ENCODE measurements around the gene AGRN. TPM values are rescaled to one million over a fixed set of nuclear protein-coding genes. Genes with fewer than 3 reads are reported as not detected.

Gene AGRN
- total and polyA plus RNA-seq, 8 donors: 96.8 to 208 (median 149) TPM

GRCh38 chr1:1052003-1052840, 32.3 kb downstream of the AGRN start:
- peaks cover 0 to 6% of the 10 kb centered on the region in 2 donors for H3K27me3 ChIP-seq
- ATAC-seq (no peak), DNase-seq (no peak)
- H3K4me3 ChIP-seq: no peak overlapping the region
- H3K9me3 ChIP-seq: no peaks in the 10 kb centered on the region
- H3K36me3 ChIP-seq: peaks cover 0 to 66% of the 10 kb centered on the region in 2 donors
- no peaks in the 10 kb centered on the region for H3K4me1 ChIP-seq
- intact Hi-C loops (cut with DNase I): no loop called here
- H3K27ac ChIP-seq: no peak overlapping the region
- TF ChIP-seq CTCF (IDR thresholded peaks at IDR 0.05): no peak

- intact Hi-C loops (cut with DNase I): no loop called here
- DNase-seq: no peak
- Histone ChIP-seq H3K4me1 (peaks cover 0 to under 1% of the 10 kb centered on the region in 2 donors), H3K36me3 (peaks cover 0 to 58% of the 10 kb centered on the region in 2 donors), H3K9me3 (no peaks in the 10 kb centered on the region), H3K27me3 (peaks cover 0 to 14% of the 10 kb centered on the region in 2 donors), H3K4me3 (no peak overlapping the region), H3K27ac (no peak overlapping the region)
- no peak for ATAC-seq
- no peak for TF ChIP-seq CTCF (IDR thresholded peaks at IDR 0.05)
Observed at GRCh38 chr1:1053022-1053421, 33.1 kb downstream of the AGRN start.

GRCh38 chr1:1053682-1054081, 33.8 kb downstream of the AGRN start:
- no peaks in the 10 kb centered on the region for H3K9me3 ChIP-seq
- H3K4me3 ChIP-seq: no peak overlapping the region
- H3K27ac ChIP-seq: no peak overlapping the region
- peaks cover 0 to 56% of the 10 kb centered on the region in 2 donors for H3K36me3 ChIP-seq
- no peak for ATAC-seq
- peaks cover under 1 to 8% of the 10 kb centered on the region in 2 donors for H3K4me1 ChIP-seq
- intact Hi-C loops (cut with DNase I): no loop called here
- no peak for TF ChIP-seq CTCF (IDR thresholded peaks at IDR 0.05)
- H3K27me3 ChIP-seq: peaks cover 0 to 21% of the 10 kb centered on the region in 2 donors
- DNase-seq: no peak

- Histone ChIP-seq H3K27me3 (peaks cover 0 to 26% of the 10 kb centered on the region in 2 donors), H3K36me3 (peaks cover 0 to 56% of the 10 kb centered on the region in 2 donors), H3K4me3 (no peak overlapping the region), H3K4me1 (peaks cover 6 to 13% of the 10 kb centered on the region in 2 donors), H3K9me3 (no peaks in the 10 kb centered on the region), H3K27ac (no peak overlapping the region)
- intact Hi-C loops (cut with DNase I): no loop called here
- no peak for TF ChIP-seq CTCF (IDR thresholded peaks at IDR 0.05)
- DNase-seq (no peak), ATAC-seq (no peak)
Observed at GRCh38 chr1:1054099-1054700, 34.3 kb downstream of the AGRN start.

GRCh38 chr1:1054971-1055370, 35.1 kb downstream of the AGRN start:
- no peak overlapping the region for H3K27ac ChIP-seq
- H3K36me3 ChIP-seq: peaks cover 0 to 49% of the 10 kb centered on the region in 2 donors
- H3K4me1 ChIP-seq: peaks cover 6 to 20% of the 10 kb centered on the region in 2 donors
- TF ChIP-seq CTCF (IDR thresholded peaks at IDR 0.05): no peak
- DNase-seq (no peak), ATAC-seq (no peak)
- no peak overlapping the region for H3K4me3 ChIP-seq
- intact Hi-C loops (cut with DNase I): no loop called here
- peaks cover 4 to 34% of the 10 kb centered on the region in 2 donors for H3K27me3 ChIP-seq
- no peaks in the 10 kb centered on the region for H3K9me3 ChIP-seq

Data from left lung (tissue), 10 donors.